Gastroesophageal sphincter (tissue), 3 donors: Measurements from ENCODE around the gene EFNA1.

Experiments used
- CTCF ChIP-seq, 4 experiments: fragments of 200-600 bp in 2 of 4; fragments of 450-650 bp in 2 of 4; sonication (generic) in 1 of 4; IDR thresholded peaks; one replicate each; pipeline ENCODE4 v1.5.1; 2017 to 2019; ENCODE audit warnings: antibody characterized with exemption in 4 of 4, mild to moderate bottlenecking in 2 of 4, moderate library complexity in 2 of 4
- POLR2AphosphoS5 ChIP-seq: sonication (generic); formaldehyde crosslinking; IDR thresholded peaks from one replicate; pipeline ENCODE4 v1.6.1; 2017; ENCODE audit warnings: antibody characterized with exemption

- no peak for TF ChIP-seq CTCF (IDR thresholded peaks at IDR 0.05)
- TF ChIP-seq POLR2AphosphoS5 = peak; percentile 80
Measured at GRCh38 chr1:155139895-155140629, 12.4 kb downstream of the EFNA1 start, which contains the start of gene DPM3.
